Type B pancreatic cell (in vitro differentiated cells): Measurements from ENCODE around the gene KPNA1. TPM values are rescaled to one million over a fixed set of nuclear protein-coding genes. Genes with fewer than 3 reads are reported as not detected.

Experiments
- DNase-seq: peaks from one replicate; pipeline ENCODE4 v3.0.0; 2021; ENCODE audit warnings: mixed read lengths; ENCODE audit not compliant: unreplicated experiment; ENCODE audit errors: extremely low spot score
- H3K27ac Mint-ChIP-seq: 2 replicates; pipeline ENCODE4 v1.8.0; 2021; ENCODE audit warnings: mild to moderate bottlenecking, mixed read lengths
- H3K27me3 Mint-ChIP-seq: 2 replicates; pipeline ENCODE4 v1.8.0; 2021; ENCODE audit warnings: mixed read lengths
- H3K36me3 Mint-ChIP-seq: 2 replicates; pipeline ENCODE4 v1.8.0; 2021; ENCODE audit warnings: mixed read lengths
- H3K4me1 Mint-ChIP-seq: one replicate; pipeline ENCODE4 v1.8.0; 2021; ENCODE audit warnings: mixed read lengths; ENCODE audit not compliant: unreplicated experiment
- H3K4me3 Mint-ChIP-seq: 2 replicates; pipeline ENCODE4 v1.8.0; 2021; ENCODE audit warnings: mild to moderate bottlenecking, mixed read lengths
- H3K9me3 Mint-ChIP-seq: 2 replicates; pipeline ENCODE4 v1.8.0; 2021; ENCODE audit warnings: mixed read lengths
- CTCF ChIP-seq: fragments of 200-600 bp; sonication (generic); conservative IDR thresholded peaks from 2 replicates; pipeline ENCODE4 v1.5.0; 2021; ENCODE audit warnings: antibody characterized with exemption, mild to moderate bottlenecking
- total RNA-seq: library from RNA; stranded (reverse); gene quantifications from 2 replicates; pipeline ENCODE4 v1.2.1, GENCODE V29; 2021; ENCODE audit warnings: low replicate concordance

Gene KPNA1
- total RNA-seq, 1 donor from 2014 or later: 67.7 TPM

GRCh38 chr3:122392868-122393844 lies 121.6 kb downstream of the KPNA1 start:
- peaks cover 4% of the 10 kb centered on the region for H3K4me1 Mint-ChIP-seq
- H3K4me3 Mint-ChIP-seq: peak overlapping the region; percentile 19
- H3K36me3 Mint-ChIP-seq: peaks cover 8% of the 10 kb centered on the region
- DNase-seq: no peak
- peak overlapping the region; percentile 44 for H3K27ac Mint-ChIP-seq
- TF ChIP-seq CTCF: peak; percentile 83
- no peaks in the 10 kb centered on the region for H3K27me3 Mint-ChIP-seq
- no peaks in the 10 kb centered on the region for H3K9me3 Mint-ChIP-seq

GRCh38 chr3:122391681-122392446 lies 122.9 kb downstream of the KPNA1 start:
- Mint-ChIP-seq H3K27ac (no peak overlapping the region), H3K9me3 (no peaks in the 10 kb centered on the region), H3K27me3 (no peaks in the 10 kb centered on the region), H3K36me3 (peaks cover 12% of the 10 kb centered on the region), H3K4me3 (peak overlapping the region; percentile 27), H3K4me1 (peaks cover 4% of the 10 kb centered on the region)
- no peak for TF ChIP-seq CTCF
- no peak for DNase-seq

GRCh38 chr3:122390665-122391064 lies 124.1 kb downstream of the KPNA1 start:
- H3K4me3 Mint-ChIP-seq: no peak overlapping the region
- peaks cover 16% of the 10 kb centered on the region for H3K36me3 Mint-ChIP-seq
- no peak for TF ChIP-seq CTCF
- H3K27ac Mint-ChIP-seq: no peak overlapping the region
- H3K4me1 Mint-ChIP-seq: peaks cover 7% of the 10 kb centered on the region
- no peaks in the 10 kb centered on the region for H3K9me3 Mint-ChIP-seq
- DNase-seq: no peak
- no peaks in the 10 kb centered on the region for H3K27me3 Mint-ChIP-seq

GRCh38 chr3:122389892-122390291 lies 124.8 kb downstream of the KPNA1 start:
- Mint-ChIP-seq H3K27me3 (no peaks in the 10 kb centered on the region), H3K27ac (no peak overlapping the region), H3K4me1 (peaks cover 7% of the 10 kb centered on the region), H3K4me3 (no peak overlapping the region), H3K36me3 (peaks cover 14% of the 10 kb centered on the region), H3K9me3 (no peaks in the 10 kb centered on the region)
- TF ChIP-seq CTCF: no peak
- DNase-seq: no peak

- Mint-ChIP-seq H3K27me3 (no peaks in the 10 kb centered on the region), H3K9me3 (no peaks in the 10 kb centered on the region), H3K36me3 (peaks cover 12% of the 10 kb centered on the region), H3K27ac (no peak overlapping the region), H3K4me1 (peaks cover 7% of the 10 kb centered on the region), H3K4me3 (peak overlapping the region; percentile 15)
- no peak for DNase-seq
- no peak for TF ChIP-seq CTCF
These were observed 125.5 kb downstream of the KPNA1 start for GRCh38 chr3:122389197-122389596.
